Measurements from ENCODE around the gene VWA3B. TPM values are rescaled to one million over a fixed set of nuclear protein-coding genes. Genes with fewer than 3 reads are reported as not detected.
"Not testable (repeated sequence)": the region's sequence is repeated elsewhere in the genome, so short reads cannot be mapped to it uniquely, and the experiment has no call there.

VWA3B gene
- total RNA-seq, 1 donor from 2014 or later, result not detected

DNA sequence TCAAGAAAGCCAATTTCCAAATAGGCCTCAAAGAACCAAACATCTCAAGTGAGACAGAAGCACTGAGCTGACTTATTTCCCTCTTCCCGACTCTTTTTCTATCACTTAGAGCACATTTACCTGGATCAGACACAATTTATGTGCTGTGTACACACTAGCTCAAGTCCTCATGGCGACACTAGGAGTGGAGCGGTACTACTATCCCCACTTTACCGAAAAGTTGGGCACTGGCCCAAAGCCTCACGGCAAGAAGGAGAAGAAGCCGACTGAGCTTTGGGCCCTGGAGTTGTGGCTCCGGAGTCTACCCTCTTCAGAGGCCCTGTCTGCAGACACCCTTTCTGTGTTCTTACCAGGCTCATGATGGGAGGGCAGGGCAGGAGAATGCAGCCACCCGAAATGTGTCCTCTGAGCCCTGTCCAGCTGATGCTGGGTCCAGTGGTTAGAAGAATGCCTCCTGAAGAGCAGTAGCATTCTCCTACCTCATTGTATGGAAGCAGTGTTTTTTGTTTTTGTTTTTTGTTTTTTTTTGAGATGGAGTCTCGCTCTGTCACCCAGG, 167.6 kb downstream of the VWA3B start:
- intact Hi-C loops (cut with micrococcal nuclease), result no loop called here
- DNase-seq (ENCODE audit: low spot score), result no peak
- Mint-ChIP-seq H3K4me1 (ENCODE audit: low read depth) (no peaks in the 10 kb centered on the region), H3K4me3 (no peak overlapping the region), H3K9me3 (peaks cover 7% of the 10 kb centered on the region), H3K27ac (no peak overlapping the region), H3K27me3 (ENCODE audit: insufficient read depth) (peaks cover 14% of the 10 kb centered on the region), H3K36me3 (ENCODE audit: low read depth) (no peaks in the 10 kb centered on the region)

DNA sequence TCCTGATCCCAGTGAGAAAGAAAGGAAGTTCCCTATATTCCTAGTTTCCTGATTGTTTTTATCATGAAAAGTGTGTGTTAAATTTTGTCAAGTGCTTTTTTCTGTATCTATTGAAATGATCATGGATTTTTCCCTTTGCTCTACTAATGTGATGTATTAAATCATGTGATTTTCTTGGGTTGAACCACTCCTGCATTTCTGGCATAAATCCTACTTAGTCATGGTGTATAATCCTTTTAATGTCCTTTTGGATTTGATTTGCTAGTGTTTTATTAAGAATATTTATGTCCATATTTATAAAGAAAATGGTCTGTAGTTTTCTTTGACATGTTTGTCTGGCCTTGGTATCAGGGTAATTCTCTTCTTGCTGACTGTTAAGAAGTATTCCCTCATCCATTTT, 171.9 kb downstream of the VWA3B start:
- intact Hi-C loops (cut with micrococcal nuclease), result no loop called here
- no peak for DNase-seq (ENCODE audit: low spot score)
- H3K27ac Mint-ChIP-seq, result no peak overlapping the region
- H3K36me3 Mint-ChIP-seq (ENCODE audit: low read depth), result peaks cover 1% of the 10 kb centered on the region
- H3K4me1 Mint-ChIP-seq (ENCODE audit: low read depth), result no peaks in the 10 kb centered on the region
- H3K4me3 Mint-ChIP-seq, result no peak overlapping the region
- peaks cover 13% of the 10 kb centered on the region for H3K9me3 Mint-ChIP-seq
- peaks cover 26% of the 10 kb centered on the region for H3K27me3 Mint-ChIP-seq (ENCODE audit: insufficient read depth)

DNA sequence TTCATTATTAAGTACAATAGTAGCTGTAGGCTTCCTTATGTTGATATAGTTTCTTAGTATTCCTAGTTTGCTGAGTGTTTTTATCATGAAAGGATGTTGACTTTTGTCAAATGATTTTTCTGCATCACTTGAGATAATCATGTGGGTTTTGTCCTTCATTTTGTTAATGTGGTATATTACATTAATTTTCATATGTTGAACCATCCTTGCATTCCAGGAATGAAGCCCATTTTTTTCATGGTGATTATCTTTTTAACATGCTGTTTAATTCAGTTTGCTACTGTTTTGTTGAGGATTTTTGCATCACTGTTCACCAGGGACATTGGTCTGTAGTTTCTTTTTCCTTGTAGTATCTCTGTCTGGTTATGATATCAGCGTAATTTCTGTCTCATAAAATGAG, 176.4 kb downstream of the VWA3B start:
- H3K4me1 Mint-ChIP-seq (ENCODE audit: low read depth), result no peaks in the 10 kb centered on the region
- DNase-seq (ENCODE audit: low spot score), result no peak

DNA sequence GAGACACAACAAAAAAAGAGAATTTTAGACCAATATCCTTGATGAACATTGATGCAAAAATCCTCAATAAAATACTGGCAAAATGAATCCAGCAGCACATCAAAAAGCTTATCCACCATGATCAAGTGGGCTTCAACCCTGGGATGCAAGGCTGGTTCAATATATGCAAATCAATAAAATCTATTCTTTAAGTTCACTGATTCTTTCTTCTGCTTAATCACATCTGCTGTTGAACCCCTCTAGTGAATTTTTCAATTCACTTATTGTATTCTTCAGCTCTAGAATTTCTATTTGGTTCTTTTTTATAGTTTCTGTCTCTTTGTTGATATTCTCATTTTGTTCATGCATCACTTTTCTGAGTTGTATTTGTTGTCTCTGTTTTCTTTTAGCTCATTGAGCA, 181.3 kb downstream of the VWA3B start:
- Mint-ChIP-seq H3K9me3 (peaks cover 24% of the 10 kb centered on the region), H3K27me3 (ENCODE audit: insufficient read depth) (peaks cover 10% of the 10 kb centered on the region)
- H3K27ac Mint-ChIP-seq; H3K36me3 Mint-ChIP-seq (ENCODE audit: low read depth); H3K4me3 Mint-ChIP-seq; DNase-seq (ENCODE audit: low spot score); H3K4me1 Mint-ChIP-seq (ENCODE audit: low read depth): not testable (repeated sequence)
- intact Hi-C loops (cut with micrococcal nuclease), result loop anchor here (2.0 kb wide), 1 partner anchor 557 kb away; no protein-coding TSS in a partner anchor

More for the DNA sequence above, 176.4 kb downstream of the VWA3B start:
- Mint-ChIP-seq H3K9me3 (peaks cover 22% of the 10 kb centered on the region), H3K4me3 (no peak overlapping the region), H3K27ac (no peak overlapping the region), H3K36me3 (ENCODE audit: low read depth) (peaks cover 2% of the 10 kb centered on the region), H3K27me3 (ENCODE audit: insufficient read depth) (peaks cover 20% of the 10 kb centered on the region)
- intact Hi-C loops (cut with micrococcal nuclease), result no loop called here

DNA sequence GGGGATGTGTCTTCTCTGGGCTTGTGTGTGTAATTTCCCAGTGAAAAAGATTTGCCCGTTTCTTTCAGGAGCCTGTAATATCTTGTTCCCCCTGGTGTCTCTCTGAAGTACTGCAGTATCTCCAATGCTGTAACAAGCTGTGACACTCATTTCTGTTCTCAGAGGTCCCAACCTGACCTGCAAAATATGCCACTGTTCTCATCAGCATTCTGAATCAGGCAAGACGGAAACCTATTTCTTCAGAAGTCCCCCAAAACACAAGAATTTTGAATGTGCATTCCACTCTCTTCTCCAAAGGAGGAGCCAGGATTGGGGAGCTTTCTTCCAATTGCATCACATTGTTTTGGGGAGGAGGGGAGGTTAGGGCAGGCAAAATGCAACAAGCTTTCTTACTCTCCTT, 182.3 kb downstream of the VWA3B start:
- Mint-ChIP-seq H3K4me3 (no peak overlapping the region), H3K27me3 (ENCODE audit: insufficient read depth) (peaks cover 10% of the 10 kb centered on the region), H3K4me1 (ENCODE audit: low read depth) (no peaks in the 10 kb centered on the region), H3K36me3 (ENCODE audit: low read depth) (peaks cover 1% of the 10 kb centered on the region), H3K9me3 (peaks cover 14% of the 10 kb centered on the region), H3K27ac (no peak overlapping the region)
- intact Hi-C loops (cut with micrococcal nuclease), result loop anchor here (1.0 to 2.0 kb wide), 3 partner anchors 274 to 558 kb away; partner anchors contain the start of gene TMEM131
- DNase-seq (ENCODE audit: low spot score), result no peak

DNA sequence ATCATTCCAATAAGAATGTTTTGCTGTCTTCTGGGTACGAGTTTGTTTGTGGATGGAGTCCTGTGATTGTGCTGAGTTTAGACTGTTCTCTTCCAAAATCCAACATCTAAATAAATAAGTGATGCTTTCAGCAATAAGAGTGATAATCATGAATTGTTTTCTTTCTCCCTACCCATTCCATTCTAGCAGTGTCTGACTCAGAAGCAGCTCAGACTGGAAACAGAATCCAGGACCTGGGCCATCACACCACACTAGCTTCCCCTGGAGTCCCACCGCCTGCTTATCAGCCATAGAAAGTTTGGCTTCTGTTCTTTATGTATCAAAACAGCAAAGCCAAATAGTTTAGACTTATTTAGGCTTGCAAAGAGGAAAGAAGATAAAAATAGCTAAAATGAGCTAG, 182.9 kb downstream of the VWA3B start:
- peaks cover 1% of the 10 kb centered on the region for H3K36me3 Mint-ChIP-seq (ENCODE audit: low read depth)
- H3K4me3 Mint-ChIP-seq, result no peak overlapping the region
- H3K4me1 Mint-ChIP-seq (ENCODE audit: low read depth), result no peaks in the 10 kb centered on the region
- peaks cover 9% of the 10 kb centered on the region for H3K9me3 Mint-ChIP-seq
- no peak overlapping the region for H3K27ac Mint-ChIP-seq
- peaks cover 10% of the 10 kb centered on the region for H3K27me3 Mint-ChIP-seq (ENCODE audit: insufficient read depth)
- intact Hi-C loops (cut with micrococcal nuclease), result loop anchor here (1.0 to 2.0 kb wide), 3 partner anchors 275 to 559 kb away; partner anchors contain the start of gene TMEM131
- no peak for DNase-seq (ENCODE audit: low spot score)

DNA sequence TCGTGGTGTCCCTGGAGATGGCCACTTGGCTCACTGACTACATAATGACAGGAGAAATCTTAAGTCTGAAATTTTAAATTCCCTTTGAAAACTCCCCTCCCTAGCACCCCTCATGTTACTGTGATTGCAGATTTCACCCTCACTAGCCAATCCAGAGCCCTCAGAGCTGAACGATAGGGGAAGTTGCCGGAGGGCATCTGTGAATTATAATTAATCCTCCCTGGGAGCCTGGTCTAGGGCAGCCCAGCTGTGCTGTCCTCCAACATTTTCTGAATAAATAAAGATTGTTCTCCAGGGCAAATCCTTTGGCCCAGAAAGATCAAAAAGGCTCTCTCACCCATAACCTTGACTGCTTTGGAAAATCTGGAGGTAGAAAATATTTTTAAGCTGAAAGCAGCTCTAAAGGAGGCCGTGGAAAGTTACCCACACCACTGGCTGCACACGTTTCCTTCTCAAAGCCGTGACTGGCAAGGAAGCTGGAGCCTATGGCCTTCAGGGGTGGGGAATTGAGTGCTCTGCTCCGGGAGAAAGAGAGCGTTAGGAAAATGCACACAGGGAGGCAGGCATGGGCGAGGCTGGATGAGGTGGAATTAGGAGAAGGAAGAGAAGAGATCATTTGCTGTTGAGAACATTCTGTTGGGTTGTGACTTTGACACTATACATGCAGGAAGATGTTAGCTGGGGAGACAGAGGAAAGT, 190.3 kb downstream of the VWA3B start:
- no peak for DNase-seq (ENCODE audit: low spot score)
- Mint-ChIP-seq H3K9me3 (no peaks in the 10 kb centered on the region), H3K4me1 (ENCODE audit: low read depth) (no peaks in the 10 kb centered on the region), H3K27ac (no peak overlapping the region), H3K4me3 (no peak overlapping the region), H3K27me3 (ENCODE audit: insufficient read depth) (peaks cover 8% of the 10 kb centered on the region), H3K36me3 (ENCODE audit: low read depth) (no peaks in the 10 kb centered on the region)
- intact Hi-C loops (cut with micrococcal nuclease), result no loop called here

DNA sequence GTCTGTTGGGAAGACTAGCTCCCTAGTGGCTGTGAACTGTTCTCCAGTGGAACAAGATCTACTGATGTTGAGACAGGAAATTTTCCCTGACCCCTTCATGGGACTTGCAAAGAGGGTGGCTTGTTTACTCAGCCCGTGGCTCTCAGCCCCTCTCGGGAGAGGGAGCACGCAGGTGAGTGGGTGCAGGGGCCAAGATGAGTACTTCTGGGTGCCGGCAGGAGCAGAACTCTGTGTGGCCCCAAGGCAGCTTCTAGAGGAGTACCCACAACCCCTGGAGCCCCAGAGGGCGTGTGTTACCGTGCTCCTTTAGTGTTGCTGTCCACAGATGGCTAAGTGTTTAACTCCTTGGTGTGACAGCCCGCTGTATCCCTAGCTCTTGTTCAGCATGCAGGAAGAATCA, 191.1 kb downstream of the VWA3B start:
- Mint-ChIP-seq H3K4me3 (no peak overlapping the region), H3K27me3 (ENCODE audit: insufficient read depth) (peaks cover 10% of the 10 kb centered on the region), H3K9me3 (no peaks in the 10 kb centered on the region), H3K36me3 (ENCODE audit: low read depth) (no peaks in the 10 kb centered on the region), H3K27ac (no peak overlapping the region), H3K4me1 (ENCODE audit: low read depth) (no peaks in the 10 kb centered on the region)
- intact Hi-C loops (cut with micrococcal nuclease), result no loop called here
- no peak for DNase-seq (ENCODE audit: low spot score)

DNA sequence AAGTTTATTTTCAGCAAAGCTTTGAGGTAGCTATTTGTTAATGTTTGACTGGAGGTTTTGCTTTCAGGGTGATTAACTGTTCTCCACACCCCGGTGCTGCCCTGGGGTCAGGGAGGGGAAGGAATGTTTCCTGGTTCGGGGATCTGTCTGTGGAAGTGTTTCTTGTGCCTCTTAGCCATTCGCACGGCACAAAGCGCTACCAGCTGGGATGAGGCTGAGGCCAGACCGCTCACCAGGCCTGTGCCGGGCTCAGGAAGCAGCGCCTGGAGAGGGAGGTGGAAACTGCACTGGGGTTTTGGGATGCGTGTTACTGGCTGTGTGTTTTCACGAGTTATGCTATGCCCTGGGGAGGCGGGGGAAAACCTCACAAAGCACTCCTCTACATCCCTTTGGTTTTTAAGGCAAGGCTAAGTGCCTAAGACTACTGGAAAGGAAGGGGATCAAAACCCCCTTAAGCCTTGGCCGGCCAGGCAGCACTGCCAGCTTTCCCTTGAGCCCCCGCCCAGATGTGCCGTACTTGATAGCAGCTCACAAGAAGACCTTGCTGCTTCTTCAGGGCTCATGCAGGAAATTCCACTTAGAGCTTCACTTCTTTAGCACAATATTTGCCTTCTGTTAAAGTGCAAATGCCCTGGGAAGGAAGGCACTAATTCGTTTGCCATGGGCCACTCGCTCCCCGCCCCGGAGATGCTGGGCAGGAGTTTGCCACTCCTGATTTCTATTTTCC, 193.6 kb downstream of the VWA3B start:
- Mint-ChIP-seq H3K4me1 (ENCODE audit: low read depth) (no peaks in the 10 kb centered on the region), H3K4me3 (no peak overlapping the region), H3K27ac (no peak overlapping the region), H3K27me3 (ENCODE audit: insufficient read depth) (peaks cover 10% of the 10 kb centered on the region), H3K36me3 (ENCODE audit: low read depth) (no peaks in the 10 kb centered on the region), H3K9me3 (no peaks in the 10 kb centered on the region)
- intact Hi-C loops (cut with micrococcal nuclease), result no loop called here
- DNase-seq (ENCODE audit: low spot score), result no peak

DNA sequence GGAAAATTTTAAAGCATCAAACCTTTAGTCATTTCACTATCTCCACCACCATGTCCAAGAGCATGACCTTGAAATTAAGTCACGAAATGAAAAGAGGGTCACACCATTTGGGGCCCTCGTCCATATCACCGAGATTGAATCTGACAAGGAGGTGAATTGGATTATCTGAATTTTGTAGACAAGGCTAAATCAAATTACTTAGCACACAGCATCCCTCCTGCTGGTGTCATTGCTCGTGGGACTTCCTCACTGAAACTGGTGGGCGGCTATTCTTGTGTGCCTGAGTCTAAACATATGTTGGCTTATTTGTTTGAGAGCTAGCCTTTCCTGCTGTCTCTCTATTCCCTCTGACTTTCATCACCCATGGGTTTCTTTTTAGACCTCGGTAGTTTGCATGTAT, 194.6 kb downstream of the VWA3B start:
- Mint-ChIP-seq H3K27ac (no peak overlapping the region), H3K9me3 (peaks cover 2% of the 10 kb centered on the region), H3K4me1 (ENCODE audit: low read depth) (no peaks in the 10 kb centered on the region), H3K4me3 (no peak overlapping the region), H3K27me3 (ENCODE audit: insufficient read depth) (peaks cover 16% of the 10 kb centered on the region), H3K36me3 (ENCODE audit: low read depth) (no peaks in the 10 kb centered on the region)
- intact Hi-C loops (cut with micrococcal nuclease), result no loop called here
- no peak for DNase-seq (ENCODE audit: low spot score)

DNA sequence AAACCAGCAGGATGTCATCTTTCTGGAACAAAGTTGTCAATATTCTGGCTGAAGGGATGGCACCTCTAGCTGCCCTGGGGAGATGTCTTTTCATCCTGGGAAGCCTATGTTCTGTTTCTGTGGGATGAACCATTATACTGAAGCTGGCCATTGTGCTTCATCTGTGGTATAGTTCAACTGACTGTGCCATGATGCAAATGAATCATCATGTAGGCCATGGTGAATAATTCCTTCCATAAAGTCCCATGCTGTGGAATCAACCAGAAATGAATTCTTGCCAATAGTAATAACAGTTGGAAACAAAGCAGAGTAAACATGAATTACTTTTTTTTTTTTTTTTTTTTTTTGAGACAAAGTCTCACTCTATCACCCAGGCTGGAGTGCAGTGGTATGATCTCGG, 195.1 kb downstream of the VWA3B start:
- DNase-seq (ENCODE audit: low spot score), result no peak
- intact Hi-C loops (cut with micrococcal nuclease), result no loop called here
- peaks cover 4% of the 10 kb centered on the region for H3K9me3 Mint-ChIP-seq
- no peaks in the 10 kb centered on the region for H3K4me1 Mint-ChIP-seq (ENCODE audit: low read depth)
- H3K4me3 Mint-ChIP-seq, result no peak overlapping the region
- H3K36me3 Mint-ChIP-seq (ENCODE audit: low read depth), result no peaks in the 10 kb centered on the region
- H3K27ac Mint-ChIP-seq, result no peak overlapping the region
- peaks cover 16% of the 10 kb centered on the region for H3K27me3 Mint-ChIP-seq (ENCODE audit: insufficient read depth)

DNA sequence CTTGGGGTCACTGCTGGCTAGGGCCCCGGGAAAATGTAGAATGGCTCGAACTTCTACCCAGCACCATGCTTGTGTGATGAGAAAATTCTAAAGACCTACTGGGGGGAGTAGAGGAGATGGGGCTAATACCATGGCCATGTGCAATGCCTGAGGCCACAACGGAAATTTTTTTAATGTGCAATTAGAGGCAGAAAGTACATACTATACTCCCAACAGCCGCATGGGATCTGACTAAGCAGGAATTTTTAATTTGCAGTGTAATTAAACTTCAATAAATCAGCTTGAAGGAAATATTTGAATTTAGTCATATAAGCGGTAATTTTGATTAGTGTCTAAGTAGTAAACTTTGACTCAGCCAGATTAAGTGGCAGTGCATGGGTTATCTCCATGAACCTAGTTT, 206.1 kb downstream of the VWA3B start:
- H3K27me3 Mint-ChIP-seq (ENCODE audit: insufficient read depth), result no peaks in the 10 kb centered on the region
- no peak overlapping the region for H3K4me3 Mint-ChIP-seq
- H3K4me1 Mint-ChIP-seq (ENCODE audit: low read depth), result no peaks in the 10 kb centered on the region
- DNase-seq (ENCODE audit: low spot score), result no peak
- intact Hi-C loops (cut with micrococcal nuclease), result no loop called here
- H3K27ac Mint-ChIP-seq, result no peak overlapping the region
- H3K36me3 Mint-ChIP-seq (ENCODE audit: low read depth), result no peaks in the 10 kb centered on the region
- H3K9me3 Mint-ChIP-seq, result peaks cover 14% of the 10 kb centered on the region
